K562 (cell line): ENCODE results near the gene P4HB. TPM values are rescaled to one million over a fixed set of nuclear protein-coding genes. Genes with fewer than 3 reads are reported as not detected.

Experiments used
- BRD4 ChIP-seq: fragments of 200-600 bp; sonication (generic); IDR thresholded peaks from 2 replicates; pipeline ENCODE4 v1.6.1; 2017; ENCODE audit warnings: inconsistent platforms
- CBX1 ChIP-seq: sonication (generic); IDR thresholded peaks from 2 replicates; pipeline ENCODE4 v1.6.1; 2016; ENCODE audit warnings: antibody characterized with exemption, low read depth, mild to moderate bottlenecking
- CCNT2 ChIP-seq: IDR thresholded peaks from 2 replicates; pipeline ENCODE4 v1.6.1; 2011; ENCODE audit warnings: borderline replicate concordance, low read depth, mild to moderate bottlenecking, moderate library complexity, mixed read lengths, low read length; ENCODE audit not compliant: insufficient read length; ENCODE audit errors: extremely low read depth
- E2F5 ChIP-seq: sonication (generic); formaldehyde crosslinking; IDR thresholded peaks from 2 replicates; pipeline ENCODE4 v1.8.0; 2022; ENCODE audit warnings: mild to moderate bottlenecking, missing genetic modification reagents
- ETV5 ChIP-seq: sonication (generic); formaldehyde crosslinking; IDR thresholded peaks from 2 replicates; pipeline ENCODE4 v1.4.0; 2020; ENCODE audit warnings: low read depth, mild to moderate bottlenecking, missing genetic modification reagents
- FOXK1 ChIP-seq: sonication (generic); formaldehyde crosslinking; IDR thresholded peaks from 2 replicates; pipeline ENCODE4 v1.8.0; 2022; ENCODE audit warnings: missing genetic modification reagents, mild to moderate bottlenecking, borderline replicate concordance
- GTF2B ChIP-seq: IDR thresholded peaks from 2 replicates; pipeline ENCODE4 v1.6.1; 2011; ENCODE audit not compliant: insufficient read length; ENCODE audit errors: extremely low read depth
- HNRNPL ChIP-seq: fragments of 200-400 bp; formaldehyde crosslinking; IDR thresholded peaks from 2 replicates; pipeline ENCODE4 v1.6.1; 2017; ENCODE audit warnings: low read depth, mild to moderate bottlenecking, low read length
- HOXB6 ChIP-seq: fragments of 250-450 bp; sonication (Bioruptor Pico); IDR thresholded peaks from 2 replicates; pipeline ENCODE4 v1.5.1; 2022; ENCODE audit warnings: mild to moderate bottlenecking, borderline replicate concordance
- KLF13 ChIP-seq: fragments of 450-650 bp; IDR thresholded peaks from 2 replicates; pipeline ENCODE4 v1.6.1; 2016; ENCODE audit warnings: missing genetic modification characterization, low read depth, mild to moderate bottlenecking, missing compliant biosample characterization, moderate library complexity, borderline replicate concordance
- MXI1 ChIP-seq: IDR thresholded peaks from 2 replicates; pipeline ENCODE4 v1.6.1; 2011; ENCODE audit warnings: low read depth, mild to moderate bottlenecking, improper control_type of control experiment, low read length
- NCOA1 ChIP-seq: fragments of 450-650 bp; IDR thresholded peaks from 2 replicates; pipeline ENCODE4 v1.6.1; 2016; ENCODE audit warnings: low read depth
- SUPT5H ChIP-seq: fragments of 450-650 bp; IDR thresholded peaks from 2 replicates; pipeline ENCODE4 v1.6.1; 2016
- VEZF1 ChIP-seq: fragments of 200-800 bp; sonication (Bioruptor generic); IDR thresholded peaks from 2 replicates; pipeline ENCODE4 v1.6.1; 2017; ENCODE audit warnings: missing genetic modification characterization, missing compliant biosample characterization
- YY1 ChIP-seq, 3 experiments: IDR thresholded peaks; 2 replicates each; pipeline ENCODE4 v1.6.1; 2011; ENCODE audit warnings: low read length in 2 of 3, mild to moderate bottlenecking in 2 of 3, moderate library complexity in 2 of 3, borderline replicate concordance in 1 of 3, control low read depth in 1 of 3, low read depth in 1 of 3; ENCODE audit not compliant: insufficient read depth in 3 of 3, insufficient replicate concordance in 2 of 3, control insufficient read depth in 1 of 3, insufficient read length in 1 of 3; ENCODE audit errors: extremely low read depth in 1 of 3
- ZBTB33 ChIP-seq: sonication (generic); formaldehyde crosslinking; IDR thresholded peaks from 2 replicates; pipeline ENCODE4 v1.8.1; 2023; ENCODE audit warnings: mild to moderate bottlenecking, missing genetic modification reagents
- ZFX ChIP-seq: sonication (generic); formaldehyde crosslinking; IDR thresholded peaks from 2 replicates; pipeline ENCODE4 v1.8.0; 2022; ENCODE audit warnings: mild to moderate bottlenecking, missing genetic modification reagents, moderate library complexity
- ZNF24 ChIP-seq: fragments of 450-650 bp; IDR thresholded peaks from 2 replicates; pipeline ENCODE4 v1.6.1; 2016
- polyA plus RNA-seq, 8 experiments: library from polyadenylated mRNA; depleted of rRNA in 4 of 8; stranded (reverse) in 5 of 8; unstranded in 3 of 8; fragments of >200 nt; fragmentation: Nextera tagmentation in 2 of 8; fragmentation: Illumina TruSeq in 1 of 8; extraction: Ambion mirVana in 2 of 8; extraction: Trizol in 1 of 8; gene quantifications; 2 replicates each; pipeline versions ENCODE4 v1.2.1 to v1.2.3, GENCODE V29; 2011 to 2014; ENCODE audit warnings: inconsistent platforms in 1 of 8, missing spikeins in 1 of 8
- total RNA-seq, 7 experiments: library from RNA; depleted of rRNA in 6 of 7; stranded (reverse); fragments of >200 nt in 6 of 7; fragmentation: Illumina TruSeq in 2 of 7; extraction: Trizol in 2 of 7; gene quantifications; 2 replicates each; pipeline versions ENCODE4 v1.2.1 to v1.2.3, GENCODE V29; 2011 to 2021; ENCODE audit warnings: low replicate concordance in 1 of 7
- TF ChIP-seq, protein P1 (sequence below), 2 experiments: fragments of 250-450 bp in 1 of 2; fragments of 450-650 bp in 1 of 2; sonication (Bioruptor Pico) in 1 of 2; IDR thresholded peaks; 2 replicates each; pipeline versions ENCODE4 v1.6.1 to v1.8.0; 2016 to 2021; ENCODE audit warnings: mild to moderate bottlenecking in 2 of 2, moderate library complexity in 2 of 2, missing compliant biosample characterization in 1 of 2, missing genetic modification characterization in 1 of 2

The P4HB gene
- total and polyA plus RNA-seq, 9 of the 15 experiments (the other 6 are each of a cell fraction or from before 2014, with no cell fraction given): 4.4 to 645 (median 325) TPM

GRCh38 chr17:81859906-81860755 lies at the start of gene P4HB (continued):
- TF ChIP-seq ETV5 (CRISPR knock-in tag): peak; percentile 15; the same call in 1 of the 2 replicates
- 0 out of 2 replicates have a peak, but pooled peaks have one; percentile 31 for TF ChIP-seq KLF13 (tag)
- no peak for TF ChIP-seq HOXB6 (CRISPR knock-in tag)
- peak; percentile 86; the same call in 1 of the 2 replicates for TF ChIP-seq CBX1
- peak; percentile 68 for TF ChIP-seq GTF2B
- TF ChIP-seq CCNT2: peak; percentile 82
- no peak for TF ChIP-seq ZNF24
- no peak for TF ChIP-seq ZBTB33 (CRISPR knock-in tag)
- TF ChIP-seq SUPT5H: peak; percentile 73
- 0 out of 2 replicates have a peak, but pooled peaks have one; percentile 27 for TF ChIP-seq E2F5 (CRISPR knock-in tag)
- no peak; the same call in 1 of the 2 replicates for TF ChIP-seq ZFX (CRISPR knock-in tag)
- TF ChIP-seq FOXK1 (CRISPR knock-in tag): no peak
- TF ChIP-seq VEZF1 (CRISPR knock-in tag): peak; percentile 99
- no peak for TF ChIP-seq NCOA1
- TF ChIP-seq, protein P1, sequence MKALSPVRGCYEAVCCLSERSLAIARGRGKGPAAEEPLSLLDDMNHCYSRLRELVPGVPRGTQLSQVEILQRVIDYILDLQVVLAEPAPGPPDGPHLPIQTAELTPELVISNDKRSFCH (CRISPR knock-in tag; IDR thresholded peaks at IDR 0.05): no peak
- TF ChIP-seq, protein P1 (tag; IDR thresholded peaks at IDR 0.05): peak; percentile 73; the same call in 1 of the 2 replicates
- peak; percentile 59; the same call in 1 of the 2 replicates for TF ChIP-seq BRD4
- TF ChIP-seq YY1 (IDR thresholded peaks at IDR 0.05; ENCODE audit: borderline replicate concordance in 1 of 3, control insufficient read depth in 1 of 3, extremely low read depth in 1 of 3, insufficient read depth in 3 of 3, insufficient read length in 1 of 3, insufficient replicate concordance in 2 of 3, low read depth in 1 of 3, low read length in 2 of 3): peak in 1 of 3 experiments; percentile 6
- TF ChIP-seq MXI1: 0 out of 2 replicates have a peak, but pooled peaks have one; percentile 9
- TF ChIP-seq HNRNPL: peak; percentile 72; the same call in 1 of the 2 replicates
